Globus pallidus (tissue), 1 donor: ENCODE measurements around the gene TSPAN14.
"Not testable (repeated sequence)": the region's sequence is repeated elsewhere in the genome, so short reads cannot be mapped to it uniquely, and the experiment has no call there.

ENCODE experiments used
- DNase-seq: peaks from one replicate; pipeline ENCODE4 v3.0.0-alpha.2; 2015; ENCODE audit warnings: low spot score

The TSPAN14 gene

DNA sequence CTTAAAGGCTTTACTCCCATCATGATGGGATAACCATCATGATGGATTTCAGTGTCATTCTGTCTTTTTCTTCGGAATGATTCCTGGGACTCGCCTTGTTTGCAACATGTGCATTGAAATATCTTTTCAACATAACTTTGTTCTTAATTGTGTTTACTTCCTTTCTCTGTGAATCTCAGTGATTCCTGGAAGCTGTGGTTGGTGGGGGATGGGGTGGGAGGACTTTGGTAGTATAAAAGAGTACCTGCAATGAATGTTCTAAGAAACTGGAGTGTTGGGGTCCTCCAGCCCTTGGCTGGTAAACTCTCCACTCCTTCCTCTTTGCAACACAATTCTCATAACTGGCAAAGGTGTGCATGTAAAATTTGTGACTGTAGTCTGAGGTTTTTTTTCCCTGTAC lies 72.1 kb downstream of the TSPAN14 start:
- no peak for DNase-seq

DNA sequence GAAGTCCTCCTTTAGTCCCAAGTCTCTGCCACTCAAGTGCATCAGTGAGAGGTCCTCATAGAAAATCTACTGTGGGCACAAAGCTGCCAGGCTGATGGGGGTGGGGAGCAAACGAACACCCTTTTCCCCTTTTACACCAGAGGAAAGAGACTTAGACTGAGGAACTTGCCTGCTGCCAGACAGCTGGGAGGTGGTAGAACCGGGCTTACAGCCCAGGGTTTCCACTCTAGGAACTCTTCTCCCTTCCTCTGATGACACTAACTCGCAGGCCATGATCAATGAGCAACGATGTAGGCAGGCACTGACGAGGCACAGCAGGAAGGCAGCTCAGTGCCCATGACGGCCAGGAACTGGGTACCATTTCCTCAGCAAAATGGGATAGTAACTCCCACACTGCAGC lies 72.6 kb downstream of the TSPAN14 start:
- peak; percentile 60 for DNase-seq

DNA sequence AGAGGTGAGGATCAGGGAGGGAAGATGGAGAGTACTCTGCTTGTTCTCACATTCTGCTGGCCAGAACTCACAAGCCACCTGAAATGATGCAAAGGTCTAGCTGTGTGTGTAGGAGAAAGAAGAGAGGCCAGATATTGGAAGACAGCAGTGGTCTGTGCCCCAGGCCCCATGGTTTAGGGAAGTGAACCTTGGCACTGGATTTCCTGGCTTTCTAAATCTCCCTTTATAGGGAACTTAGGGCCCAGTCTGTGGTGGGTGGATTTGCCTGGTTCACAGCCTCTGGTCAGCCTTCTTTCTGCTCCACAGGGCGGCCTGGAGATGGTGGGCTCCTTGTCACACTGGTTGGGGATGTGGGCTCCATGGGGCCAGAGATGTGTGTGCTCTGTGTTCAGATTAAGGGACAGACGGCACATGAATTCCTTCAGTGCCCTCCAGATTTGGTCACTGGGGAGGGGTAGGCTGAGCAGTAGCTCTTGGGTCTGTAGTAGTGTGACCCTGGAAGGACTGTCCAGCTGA lies 74.1 kb downstream of the TSPAN14 start:
- DNase-seq, result peak; percentile 51

DNA sequence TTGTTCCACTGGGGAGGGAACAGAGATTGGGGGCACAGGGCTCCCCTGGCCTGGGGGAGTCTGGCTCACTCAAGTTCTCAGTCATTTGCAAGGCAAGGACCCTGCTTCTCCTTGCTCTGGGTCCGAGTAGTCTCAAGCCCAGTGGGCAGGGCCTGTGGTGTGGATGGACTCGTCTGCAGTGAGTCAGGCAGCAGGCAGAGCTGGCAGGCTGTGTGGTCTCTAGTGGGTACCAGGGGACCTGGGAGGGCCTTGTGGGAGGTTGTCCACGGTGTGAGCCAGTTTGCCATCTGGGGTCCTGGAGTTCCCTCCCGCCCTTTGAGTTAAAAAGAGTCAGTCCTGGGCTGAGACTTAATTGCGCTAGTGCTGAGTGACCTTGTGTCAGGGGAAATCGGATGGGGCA lies 74.8 kb downstream of the TSPAN14 start:
- no peak for DNase-seq

DNA sequence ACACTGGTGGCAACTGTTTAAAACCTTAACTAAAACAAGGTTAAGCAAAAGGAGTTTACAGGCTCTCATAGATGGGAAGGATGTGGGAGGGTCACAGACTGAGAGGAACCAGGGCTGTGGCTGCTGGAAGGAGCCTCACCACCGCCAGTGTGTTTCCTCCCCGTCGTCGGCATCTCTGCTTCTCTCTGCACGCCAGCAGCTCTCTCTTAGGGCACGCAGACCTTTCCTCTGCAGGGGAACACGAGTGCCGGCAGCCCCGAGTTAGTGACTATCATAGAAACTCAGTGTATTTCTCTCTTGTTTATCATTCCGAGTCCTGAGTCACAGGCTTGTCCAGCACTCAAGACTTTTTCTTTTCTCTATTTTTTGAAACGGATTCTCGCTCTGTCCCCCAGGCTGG lies 75.5 kb downstream of the TSPAN14 start:
- DNase-seq, result peak; percentile 46

DNA sequence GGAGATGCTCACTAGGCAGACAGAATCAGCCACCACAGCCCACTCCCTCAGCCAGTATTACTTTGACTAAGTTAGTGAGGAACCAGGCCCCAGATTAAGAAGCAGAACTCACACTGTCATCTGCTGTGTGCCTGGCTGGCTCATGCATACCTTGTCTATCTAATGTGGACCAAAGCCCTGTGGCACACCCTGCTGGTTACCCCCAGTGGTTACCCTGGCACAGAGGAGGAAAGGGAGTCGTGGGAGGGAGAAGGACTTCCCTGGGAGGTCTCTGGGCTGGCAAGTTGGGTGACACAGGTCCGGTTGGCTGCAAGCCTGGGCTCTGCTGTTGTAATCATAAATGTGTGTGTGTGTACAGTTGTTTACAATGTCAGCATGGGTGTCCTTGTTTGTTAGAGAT lies 76.1 kb downstream of the TSPAN14 start:
- peak; percentile 59 for DNase-seq

DNA sequence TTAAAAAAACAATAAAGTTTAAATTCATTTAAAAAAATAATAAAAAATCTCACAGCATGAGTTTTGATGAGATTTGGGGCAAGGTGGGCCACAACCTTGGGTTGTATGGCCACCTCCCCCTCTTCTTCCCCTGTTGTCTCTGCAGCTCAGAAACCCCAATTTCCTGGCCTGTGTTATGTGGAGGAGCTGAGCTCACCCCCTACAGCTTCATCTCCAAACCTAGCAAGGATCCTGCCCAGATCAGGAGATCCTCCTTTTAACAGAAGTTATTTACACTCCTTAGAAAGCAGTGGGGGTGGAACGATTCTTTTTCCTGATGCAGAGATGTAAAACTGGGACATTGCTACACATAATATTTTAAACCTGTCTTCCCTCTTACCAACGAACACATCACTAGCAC lies 76.7 kb downstream of the TSPAN14 start:
- no peak for DNase-seq

DNA sequence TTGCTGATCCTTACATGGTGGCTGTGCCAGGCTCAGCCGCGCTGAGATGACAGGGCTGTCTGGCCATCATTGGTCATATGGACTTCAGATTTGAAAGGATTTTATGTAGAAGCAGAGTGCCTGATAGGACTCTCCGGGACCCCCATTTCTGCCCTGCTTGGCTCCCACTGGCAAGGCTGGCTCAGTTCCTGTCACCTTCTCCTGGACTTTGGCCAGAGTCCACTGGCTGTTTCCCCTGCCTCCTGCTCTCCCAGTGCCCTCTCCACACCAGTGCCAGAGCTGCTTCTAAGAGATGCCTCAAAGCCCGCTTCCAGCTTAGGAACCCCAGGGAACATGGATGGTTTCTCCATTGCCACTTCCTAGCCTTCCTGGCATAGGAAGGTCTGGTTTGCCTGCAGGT lies 78.5 kb downstream of the TSPAN14 start:
- DNase-seq, result no peak

DNA sequence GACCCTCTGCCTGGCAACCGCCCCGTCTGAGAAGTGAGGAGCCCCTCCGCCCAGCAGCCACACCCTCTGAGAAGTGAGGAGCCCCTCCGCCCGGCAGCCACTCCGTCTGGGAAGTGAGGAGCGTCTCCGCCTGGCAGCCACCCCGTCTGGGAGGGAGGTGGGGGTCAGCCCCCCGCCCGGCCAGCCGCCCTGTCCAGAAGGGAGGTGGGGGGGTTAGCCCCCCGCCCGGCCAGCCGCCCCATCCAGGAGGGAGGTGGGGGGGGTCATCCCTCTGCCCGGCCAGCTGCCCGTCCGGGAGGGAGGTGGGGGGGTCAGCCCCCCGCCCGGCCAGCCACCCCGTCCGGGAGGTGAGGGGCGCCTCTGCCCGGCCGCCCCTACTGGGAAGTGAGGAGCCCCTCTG lies 79.9 kb downstream of the TSPAN14 start:
- not testable (repeated sequence) for DNase-seq

DNA sequence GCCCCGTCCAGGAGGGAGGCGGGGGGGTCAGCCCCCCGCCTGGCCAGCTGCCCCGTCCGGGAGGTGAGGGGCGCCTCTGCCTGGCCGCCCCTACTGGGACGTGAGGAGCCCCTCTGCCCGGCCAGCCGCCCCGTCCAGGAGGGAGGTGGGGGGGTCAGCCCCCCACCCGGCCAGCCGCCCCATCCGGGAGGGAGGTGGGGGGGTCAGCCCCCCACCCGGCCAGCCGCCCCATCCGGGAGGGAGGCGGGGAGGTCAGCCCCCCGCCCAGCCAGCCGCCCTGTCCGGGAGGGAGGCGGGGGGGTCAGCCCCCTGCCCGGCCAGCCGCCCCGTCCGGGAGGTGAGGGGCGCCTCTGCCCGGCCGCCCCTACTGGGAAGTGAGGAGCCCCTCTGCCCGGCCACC lies 80.5 kb downstream of the TSPAN14 start:
- not testable (repeated sequence) for DNase-seq

DNA sequence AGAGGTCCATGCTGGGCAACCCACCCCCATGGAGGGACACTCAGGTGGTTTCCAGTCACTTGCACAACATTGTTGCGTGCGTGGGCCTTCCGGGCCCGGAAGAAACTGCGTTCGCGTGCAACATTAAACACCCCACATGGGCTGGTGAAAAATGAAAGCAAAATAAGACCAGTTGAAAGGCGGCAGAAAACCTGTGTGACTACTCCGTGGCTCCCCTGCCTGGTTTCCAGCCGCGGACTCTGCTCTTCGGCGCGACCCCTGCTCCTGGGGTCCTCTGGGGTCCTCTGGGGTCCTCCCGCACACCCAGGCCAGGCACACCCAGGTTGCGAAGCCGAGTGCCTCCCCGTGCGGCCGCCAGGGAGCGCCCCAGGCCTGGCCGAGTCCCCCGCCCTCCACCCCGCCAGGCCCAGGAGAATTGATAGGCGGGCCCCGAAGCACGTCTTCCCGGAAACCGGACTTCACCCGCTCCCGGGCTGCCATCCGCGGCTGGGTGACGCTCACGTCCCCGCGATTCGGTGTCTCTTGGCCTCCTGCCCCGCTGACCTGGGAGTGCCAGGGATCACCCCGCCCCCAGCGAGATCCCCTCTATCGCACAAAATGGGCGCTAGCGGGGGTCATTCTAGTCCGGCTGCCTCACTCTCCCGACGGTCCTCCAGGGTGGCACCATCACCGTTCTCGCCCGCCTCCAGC lies 81.7 kb downstream of the TSPAN14 start:
- DNase-seq, result peak; percentile 38

DNA sequence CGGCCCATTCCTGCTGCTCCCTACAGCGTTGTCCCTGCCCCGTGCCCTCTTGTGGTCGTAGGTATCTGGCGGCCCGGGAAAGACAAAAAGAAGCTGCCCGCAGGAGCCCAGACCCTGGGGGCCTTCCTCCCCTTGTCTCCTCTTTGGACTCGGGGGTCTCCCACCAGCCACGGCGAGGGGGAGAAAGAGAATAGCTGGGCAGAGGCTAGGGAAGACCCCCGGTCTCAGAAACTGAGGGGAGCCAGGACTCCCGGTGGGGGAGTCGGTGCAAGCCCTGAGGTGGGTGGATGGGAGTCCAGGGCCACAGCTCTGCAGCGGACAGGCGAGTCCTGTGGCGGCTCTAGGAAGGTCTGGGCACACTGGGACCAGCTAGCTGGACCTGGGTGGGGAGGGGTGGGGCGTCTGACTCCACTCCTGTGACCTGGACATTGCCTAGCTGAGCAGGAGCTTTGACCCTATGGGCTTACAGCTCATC lies 82.3 kb downstream of the TSPAN14 start:
- no peak for DNase-seq

DNA sequence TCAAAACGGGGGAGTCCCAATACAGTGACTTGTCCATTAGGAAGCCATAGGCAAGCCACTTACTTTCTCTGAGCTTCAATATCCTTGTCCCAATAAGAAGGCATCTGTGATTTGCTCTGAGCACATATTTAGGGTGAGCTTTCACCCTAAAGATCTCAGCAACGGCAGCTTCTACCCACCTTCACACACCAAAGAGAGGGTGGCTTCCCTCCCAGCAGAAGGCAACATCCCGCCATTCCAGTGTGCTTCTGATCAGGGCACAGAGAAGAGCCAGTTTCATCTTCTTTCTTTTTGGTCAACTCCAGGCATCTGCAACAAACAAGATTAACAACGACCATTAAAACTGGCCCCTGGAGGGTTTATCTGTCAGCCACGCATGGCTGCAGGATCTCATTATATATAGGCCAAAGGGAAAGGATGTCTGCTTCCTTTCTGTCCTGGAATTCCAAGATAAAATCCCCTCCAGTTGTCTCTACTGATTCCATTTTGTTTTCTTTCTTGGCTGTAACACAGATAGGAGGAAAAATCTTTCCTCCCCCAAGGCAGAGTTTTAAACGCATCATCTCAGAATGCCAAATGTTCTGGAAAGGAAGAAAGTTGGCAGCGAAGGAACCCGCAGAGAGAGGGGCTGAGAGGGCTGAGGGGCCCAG lies 83.1 kb downstream of the TSPAN14 start:
- DNase-seq, result no peak

DNA sequence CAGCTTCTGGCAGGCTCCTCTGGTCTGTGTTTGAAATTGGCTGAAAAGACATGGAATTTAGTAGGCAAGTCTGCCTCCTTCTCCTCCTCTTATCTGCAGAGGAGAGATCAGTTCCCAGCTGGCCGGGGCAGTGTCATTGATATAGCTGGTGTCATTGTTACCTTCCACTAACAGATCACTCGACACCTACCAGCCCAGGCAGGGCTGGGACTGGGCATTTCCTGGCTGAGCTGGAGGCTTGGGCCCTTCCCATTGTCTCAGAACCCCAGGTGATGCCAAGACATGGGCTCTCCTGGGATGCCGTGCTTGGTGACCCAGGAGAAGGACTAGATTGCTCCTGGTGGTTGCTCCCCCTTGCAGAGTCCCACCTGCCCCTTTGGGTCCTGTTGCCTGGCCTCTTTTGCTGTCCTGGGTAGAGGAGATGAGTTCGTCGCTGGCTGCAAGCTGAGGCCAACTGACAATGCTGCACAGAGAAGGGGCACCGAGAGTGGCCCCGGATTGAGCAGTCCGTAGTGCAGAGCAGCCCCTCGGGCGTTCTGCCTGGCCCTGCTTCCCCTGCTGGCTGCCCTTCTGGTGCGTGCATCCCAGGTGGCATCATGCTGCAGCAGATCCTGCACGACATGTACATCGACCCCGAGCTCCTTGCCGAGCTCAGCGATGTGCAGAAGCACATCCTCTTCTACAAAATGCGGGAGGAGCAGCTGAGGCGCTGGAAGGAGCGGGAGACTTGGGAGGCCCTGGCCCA lies 83.8 kb downstream of the TSPAN14 start, which contains the start of gene SH2D4B:
Gene SH2D4B (plus strand): TSS at position 167 of the 745 bp plus-strand sequence. CDS start 430 bp downstream, at position 597.
- no peak for DNase-seq

DNA sequence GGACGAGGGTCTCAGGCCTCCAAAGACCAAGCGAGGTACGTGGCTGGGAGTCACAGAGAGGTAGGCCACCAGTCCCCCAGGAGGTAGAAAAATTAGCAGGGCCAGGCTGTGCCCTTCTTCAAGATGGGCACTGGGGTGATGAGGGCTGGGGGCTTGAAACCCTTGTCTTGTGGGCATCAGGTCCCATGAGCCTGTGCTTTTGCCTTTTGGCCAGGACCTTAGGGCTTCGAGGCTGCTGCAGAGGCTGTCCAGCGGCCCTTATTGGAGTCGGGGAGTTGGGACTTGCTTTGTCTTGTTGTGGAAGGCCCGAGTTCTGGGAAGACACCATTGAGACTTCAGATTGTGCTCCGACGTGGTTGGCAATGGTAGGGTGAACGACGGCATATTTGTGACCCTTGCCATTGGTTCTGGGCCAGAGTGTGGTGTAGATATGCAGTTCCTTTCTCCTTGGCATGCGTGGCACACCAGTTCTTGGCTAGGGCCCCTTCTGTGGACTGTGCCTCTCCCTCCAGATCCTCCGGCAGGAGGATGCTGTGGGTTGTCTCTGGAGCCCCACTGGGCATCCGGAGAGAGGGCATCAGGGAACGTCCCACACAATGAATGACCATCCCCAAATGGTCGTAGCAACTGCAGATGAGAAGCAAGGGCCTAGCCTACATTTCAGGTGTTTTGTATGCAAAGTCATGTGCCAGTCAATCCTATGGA lies 84.5 kb downstream of the TSPAN14 start:
- DNase-seq, result no peak

DNA sequence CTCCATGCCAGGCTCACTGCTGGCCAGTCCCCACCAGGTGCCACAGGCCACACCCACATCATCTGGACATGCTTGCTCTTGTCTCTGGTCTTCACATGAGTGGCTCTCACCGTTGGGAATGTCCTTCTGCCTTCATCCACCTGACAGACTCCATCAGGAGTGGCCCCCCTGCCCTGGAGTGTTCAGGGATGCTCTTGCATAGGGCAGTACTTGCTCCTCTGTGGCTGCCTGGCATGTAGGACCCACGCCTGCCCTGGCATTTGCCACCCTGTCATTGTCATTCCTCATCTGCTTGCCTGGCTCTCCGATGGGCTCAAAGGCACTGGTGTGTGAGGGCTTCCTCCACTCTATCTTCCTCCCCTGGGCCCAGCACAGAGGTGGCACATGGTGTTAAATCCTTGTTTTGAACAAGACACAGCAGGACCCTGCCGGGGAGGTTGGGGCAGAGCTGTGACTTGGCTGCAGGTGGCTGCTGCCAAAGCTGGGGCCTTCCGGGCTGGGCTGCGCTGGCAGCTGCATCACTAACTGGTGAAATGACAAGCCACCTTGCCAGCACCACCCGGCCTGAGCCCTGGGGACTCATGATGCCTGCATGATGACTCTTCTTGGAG lies 85.4 kb downstream of the TSPAN14 start:
- no peak for DNase-seq

DNA sequence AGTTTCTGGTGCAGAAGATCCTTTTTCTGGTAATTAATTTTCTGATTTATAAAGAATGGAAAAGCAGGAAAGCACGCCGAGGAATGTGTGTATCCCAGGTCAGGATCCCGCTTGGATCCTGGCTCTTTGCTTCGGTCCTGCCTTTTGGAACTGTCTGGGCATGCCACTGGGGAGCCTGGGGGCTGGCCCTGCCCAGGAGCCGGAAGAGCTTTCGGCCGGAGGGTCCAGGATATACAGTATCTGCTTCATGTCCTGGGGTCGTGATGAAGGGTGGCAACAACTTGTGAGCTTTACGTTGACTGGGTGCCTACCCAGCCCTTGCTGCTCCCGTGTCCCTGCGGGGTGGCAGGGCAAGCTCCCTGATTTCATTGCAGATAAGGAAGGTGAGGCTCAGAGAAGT lies 86.0 kb downstream of the TSPAN14 start:
- no peak for DNase-seq

DNA sequence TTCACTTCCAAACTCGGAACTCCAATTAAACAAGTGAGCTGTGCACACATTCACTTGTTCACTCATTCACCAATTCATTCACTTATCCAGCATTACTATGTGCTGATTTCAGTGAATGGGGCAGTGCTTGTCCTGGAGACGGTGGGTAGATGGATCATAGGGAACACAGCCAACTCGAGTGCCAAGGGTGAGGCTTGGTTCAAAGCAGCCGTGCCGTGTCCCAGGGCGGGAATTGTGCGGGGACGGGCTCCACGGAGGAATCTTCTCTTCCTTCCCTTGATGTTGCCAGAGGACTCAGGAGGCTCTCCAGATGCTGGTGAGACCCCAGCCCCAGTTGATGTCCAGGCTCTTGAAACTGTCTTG lies 86.5 kb downstream of the TSPAN14 start:
- no peak for DNase-seq

DNA sequence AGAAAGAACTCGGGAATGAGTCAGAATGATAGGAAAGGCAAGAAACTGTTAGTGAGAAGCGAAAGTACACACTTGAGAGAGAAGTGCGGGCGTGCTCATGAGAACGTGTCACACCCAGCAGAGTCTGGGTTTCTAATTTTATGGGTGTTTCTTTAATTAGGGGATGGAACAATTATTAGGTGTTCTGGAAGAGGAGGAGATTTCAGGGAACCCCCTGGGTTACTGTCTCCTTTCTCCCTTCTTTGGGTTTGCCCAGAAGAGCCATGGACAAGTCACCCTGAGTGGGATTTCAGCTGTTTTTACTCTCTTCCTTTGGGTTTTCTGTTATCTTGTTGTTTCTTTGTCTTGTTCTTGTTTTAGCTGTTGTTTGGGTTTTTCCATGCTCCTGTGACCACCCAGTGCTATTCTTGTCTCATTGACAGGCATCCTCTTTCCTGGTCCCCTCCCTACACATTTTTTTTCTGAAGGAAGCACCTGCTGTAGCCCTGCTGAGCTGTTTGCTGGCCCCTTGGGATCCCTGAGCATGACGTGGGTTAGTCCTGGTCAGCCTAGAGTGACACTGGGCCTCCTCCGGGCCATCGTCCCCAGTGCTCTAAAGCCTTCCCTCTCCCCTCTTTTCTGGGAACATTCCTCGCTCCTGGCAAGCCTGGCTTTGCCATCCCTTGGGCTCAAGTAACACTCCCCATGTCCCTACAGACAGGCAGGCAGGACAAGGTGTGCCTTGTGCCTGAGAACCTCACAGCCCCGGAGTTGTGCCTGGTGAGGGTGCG lies 87.1 kb downstream of the TSPAN14 start:
- DNase-seq, result no peak

DNA sequence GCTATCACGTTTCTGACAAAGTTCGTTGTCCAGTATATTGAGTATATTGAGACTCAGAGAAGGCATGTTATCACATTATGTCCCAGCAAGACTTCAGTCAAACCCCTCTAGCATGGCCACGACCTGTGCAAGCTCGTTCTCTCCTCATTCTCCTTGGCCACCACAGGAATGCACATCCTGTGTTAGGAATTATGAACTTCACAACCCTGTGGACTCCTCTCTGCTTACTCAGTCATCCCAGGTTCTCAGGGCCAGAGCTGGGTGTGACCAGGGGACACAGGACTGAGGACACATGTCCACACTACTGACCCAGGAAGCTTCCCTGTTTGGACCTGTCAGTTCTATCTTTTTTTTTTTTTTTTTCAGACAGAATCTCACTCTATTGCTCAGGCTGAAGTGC lies 87.9 kb downstream of the TSPAN14 start:
- DNase-seq, result no peak
